K562 (cell line): ENCODE measurements around the gene BUB3. TPM values are rescaled to one million over a fixed set of nuclear protein-coding genes. Genes with fewer than 3 reads are reported as not detected.

Source experiments
- ATAC-seq: fragments of 200-7000 bp; cut with Tn5 transposase; 3 replicates; pipeline ENCODE4 v1.9.1; 2020; ENCODE audit warnings: moderate library complexity
- BruUV-seq: library from RNA; stranded (reverse); fragments of 400-500 nt; replicated peaks from 2 replicates; lab custom pipeline; 2021; lab: Mats Ljungman, UMichigan
- CTCF ChIA-PET: fragments of 300-600 bp; formaldehyde crosslinking; extraction: SDS; loops from one replicate; lab custom pipeline; 2021; ENCODE audit warnings: low intra/inter-chr PET ratio; lab: Yijun Ruan, JAX
- POLR2A ChIA-PET: fragments of 300-600, 350-650 bp; sonication (Branson Sonifier 250); formaldehyde crosslinking; extraction: SDS; loops from one replicate; lab custom pipeline; 2021; ENCODE audit warnings: antibody characterized with exemption, inconsistent platforms; lab: Yijun Ruan, JAX
- DNase-seq, 4 experiments: peaks; one replicate each; pipeline versions ENCODE4 v3.0.0 to v3.0.0-alpha.2; 2011 to 2018; ENCODE audit warnings: low spot score in 3 of 4, mixed read lengths in 3 of 4; ENCODE audit errors: extremely low read depth in 1 of 4
- FAIRE-seq: peaks from 2 replicates; lab custom pipeline; 2011; peaks lifted over from hg19 to GRCh38; lab: Jason Lieb, UNC
- H2AFZ ChIP-seq: 2 replicates; pipeline ENCODE4 v1.6.0; 2011; ENCODE audit warnings: low read depth, low read length, control low read depth, inconsistent platforms
- H3K27ac ChIP-seq: fragments of 200-600 bp; 3 replicates; pipeline ENCODE4 v1.8.0; 2011; ENCODE audit warnings: low read depth, mild to moderate bottlenecking, control low read depth, inconsistent platforms, low read length, moderate library complexity, mixed read lengths; ENCODE audit errors: extremely low read depth
- H3K27me3 ChIP-seq, 2 experiments: fragments of 300-600 bp in 1 of 2; 2 replicates in 1 of 2; 3 replicates in 1 of 2; pipeline versions ENCODE4 v1.6.0 to v1.8.0; 2011; ENCODE audit warnings: inconsistent platforms in 2 of 2, low read length in 2 of 2, mild to moderate bottlenecking in 1 of 2, mixed read lengths in 1 of 2, moderate library complexity in 1 of 2; ENCODE audit not compliant: control insufficient read depth in 2 of 2, insufficient read depth in 2 of 2
- H3K36me3 ChIP-seq: fragments of 300-600 bp; 3 replicates; pipeline ENCODE4 v1.8.0; 2011; ENCODE audit warnings: mild to moderate bottlenecking, low read length, inconsistent platforms; ENCODE audit not compliant: control insufficient read depth, insufficient read depth
- H3K4me1 ChIP-seq, 2 experiments: fragments of 200-600 bp in 1 of 2; replicated peaks in 1 of 2; 2 replicates in 1 of 2; 3 replicates in 1 of 2; pipeline versions ENCODE4 v1.5.1 to v1.8.0; 2011; ENCODE audit warnings: inconsistent platforms in 2 of 2, low read length in 2 of 2, mild to moderate bottlenecking in 1 of 2, mixed read lengths in 1 of 2, moderate library complexity in 1 of 2; ENCODE audit not compliant: control insufficient read depth in 2 of 2, insufficient read depth in 2 of 2
- H3K4me2 ChIP-seq: 2 replicates; pipeline ENCODE4 v1.6.1; 2011; ENCODE audit warnings: low read length, control low read depth, inconsistent platforms, mixed read lengths; ENCODE audit not compliant: insufficient read depth
- H3K4me3 ChIP-seq: fragments of 200-600 bp; sonication (generic), shearing (Covaris generic); 2 replicates; pipeline ENCODE4 v1.5.1; 2016; ENCODE audit warnings: control low read depth, inconsistent platforms
- H3K79me2 ChIP-seq: fragments of 200-600 bp; 3 replicates; pipeline ENCODE4 v1.8.0; 2011; ENCODE audit warnings: low read length, inconsistent platforms; ENCODE audit not compliant: control insufficient read depth, insufficient read depth
- H3K9ac ChIP-seq, 2 experiments: 2 replicates each; pipeline versions ENCODE4 v1.6.0 to v1.6.1; 2011; ENCODE audit warnings: low read depth in 2 of 2, low read length in 2 of 2, control low read depth in 1 of 2, inconsistent platforms in 1 of 2, mild to moderate bottlenecking in 1 of 2, mixed read lengths in 1 of 2; ENCODE audit not compliant: insufficient read depth in 1 of 2
- H3K9me1 ChIP-seq: one replicate; pipeline ENCODE4 v1.6.0; 2011; ENCODE audit warnings: inconsistent platforms, mild to moderate bottlenecking, low read length, moderate library complexity; ENCODE audit not compliant: control insufficient read depth, insufficient read depth
- H3K9me3 ChIP-seq: replicated peaks from 2 replicates; pipeline ENCODE4 v1.5.1; 2011; ENCODE audit warnings: low read depth, low read length, inconsistent platforms; ENCODE audit not compliant: control insufficient read depth, insufficient read depth
- H4K20me1 ChIP-seq: replicated peaks from 2 replicates; pipeline ENCODE4 v1.6.1; 2011; ENCODE audit warnings: low read length, inconsistent platforms, mixed read lengths; ENCODE audit not compliant: control insufficient read depth, insufficient read depth
- CTCF ChIP-seq, 3 experiments: IDR thresholded peaks in 2 of 3; conservative IDR thresholded peaks in 1 of 3; 2 replicates each; pipeline ENCODE4 v1.5.1; 2011 to 2012; ENCODE audit warnings: low read length in 3 of 3, mild to moderate bottlenecking in 3 of 3, control low read depth in 2 of 3, improper control_type of control experiment in 1 of 3, inconsistent platforms in 1 of 3, low read depth in 1 of 3, mixed read lengths in 1 of 3, moderate library complexity in 1 of 3; ENCODE audit not compliant: insufficient read depth in 2 of 3
- EGR1 ChIP-seq: fragments of 450-650 bp; conservative IDR thresholded peaks from 2 replicates; pipeline ENCODE4 v1.6.1; 2017; ENCODE audit warnings: mild to moderate bottlenecking
- HMG20A ChIP-seq: fragments of 450-650 bp; formaldehyde crosslinking; conservative IDR thresholded peaks from 2 replicates; pipeline ENCODE4 v1.4.0; 2020; ENCODE audit warnings: mild to moderate bottlenecking, mixed read lengths
- HNRNPL ChIP-seq: fragments of 200-400 bp; formaldehyde crosslinking; IDR thresholded peaks from 2 replicates; pipeline ENCODE4 v1.6.1; 2017; ENCODE audit warnings: low read depth, mild to moderate bottlenecking, low read length
- MLX ChIP-seq, 2 experiments: fragments of 450-650 bp in 1 of 2; sonication (generic) in 1 of 2; formaldehyde crosslinking; conservative IDR thresholded peaks; 2 replicates each; pipeline versions ENCODE4 v1.4.0 to v1.8.1; 2020 to 2022; ENCODE audit warnings: mild to moderate bottlenecking in 1 of 2, missing genetic modification reagents in 1 of 2
- NFATC3 ChIP-seq: fragments of 450-650 bp; IDR thresholded peaks from 2 replicates; pipeline ENCODE4 v1.6.1; 2017; ENCODE audit warnings: mild to moderate bottlenecking
- POLR2G ChIP-seq: fragments of 200-400 bp; formaldehyde crosslinking; IDR thresholded peaks from 2 replicates; pipeline ENCODE4 v1.6.1; 2017; ENCODE audit warnings: low read depth, mild to moderate bottlenecking, antibody characterized with exemption, low read length, moderate library complexity
- POLR3G ChIP-seq: IDR thresholded peaks from 2 replicates; pipeline ENCODE4 v1.6.1; 2011; ENCODE audit not compliant: insufficient read length, insufficient replicate concordance; ENCODE audit errors: extremely low read depth
- RAD21 ChIP-seq, 2 experiments: fragments of 250-450 bp in 1 of 2; fragments of 450-650 bp in 1 of 2; sonication (Bioruptor Pico) in 1 of 2; formaldehyde crosslinking in 1 of 2; IDR thresholded peaks in 1 of 2; conservative IDR thresholded peaks in 1 of 2; 2 replicates each; pipeline versions ENCODE4 v1.4.0 to v1.8.0; 2020 to 2022; ENCODE audit warnings: mild to moderate bottlenecking in 2 of 2, moderate library complexity in 1 of 2
- SFPQ ChIP-seq: fragments of 200-400 bp; formaldehyde crosslinking; IDR thresholded peaks from 2 replicates; pipeline ENCODE4 v1.6.1; 2017; ENCODE audit warnings: mild to moderate bottlenecking, low read depth, low read length, moderate library complexity
- SLC30A9 ChIP-seq: fragments of 250-450 bp; sonication (Bioruptor Pico); IDR thresholded peaks from 2 replicates; pipeline ENCODE4 v1.8.0; 2022; ENCODE audit warnings: mild to moderate bottlenecking, moderate library complexity
- TCF7 ChIP-seq: sonication (generic); IDR thresholded peaks from 2 replicates; pipeline ENCODE4 v1.6.1; 2016; ENCODE audit warnings: antibody characterized with exemption, borderline replicate concordance
- ZBTB7A ChIP-seq: IDR thresholded peaks from 2 replicates; pipeline ENCODE4 v1.6.1; 2011; ENCODE audit warnings: low read depth, mild to moderate bottlenecking, low read length, moderate library complexity, borderline replicate concordance; ENCODE audit not compliant: control insufficient read depth
- ZNF511 ChIP-seq: sonication (generic); formaldehyde crosslinking; IDR thresholded peaks from 2 replicates; pipeline ENCODE4 v1.8.0; 2022; ENCODE audit warnings: mild to moderate bottlenecking, missing genetic modification reagents
- WGBS: fragments of 100-300 bp; shearing (Covaris generic); methylation state at CpG from one replicate; pipeline ENCODE4 v1.1.6; 2016; ENCODE audit warnings: low coverage, mixed read lengths; ENCODE audit not compliant: insufficient coverage; ENCODE audit errors: missing lambda C conversion rate; 5-methylcytosine and 5-hydroxymethylcytosine counted together
- in situ Hi-C: fragments of 300-500 bp; cut with MboI; formaldehyde crosslinking; loops from 4 replicates; pipeline ENCODE4 v1.15.0; 2018; ENCODE audit warnings: inconsistent platforms, mixed read lengths
- intact Hi-C: fragments of 100-400 bp; cut with micrococcal nuclease; formaldehyde crosslinking; loops from 2 replicates; pipeline ENCODE4 v1.14.2; 2022
- polyA plus RNA-seq, 8 experiments: library from polyadenylated mRNA; depleted of rRNA in 4 of 8; stranded (reverse) in 5 of 8; unstranded in 3 of 8; fragments of >200 nt; fragmentation: Nextera tagmentation in 2 of 8; fragmentation: Illumina TruSeq in 1 of 8; extraction: Ambion mirVana in 2 of 8; extraction: Trizol in 1 of 8; gene quantifications; 2 replicates each; pipeline versions ENCODE4 v1.2.1 to v1.2.3, GENCODE V29; 2011 to 2014; ENCODE audit warnings: inconsistent platforms in 1 of 8, missing spikeins in 1 of 8
- total RNA-seq, 7 experiments: library from RNA; depleted of rRNA in 6 of 7; stranded (reverse); fragments of >200 nt in 6 of 7; fragmentation: Illumina TruSeq in 2 of 7; extraction: Trizol in 2 of 7; gene quantifications; 2 replicates each; pipeline versions ENCODE4 v1.2.1 to v1.2.3, GENCODE V29; 2011 to 2021; ENCODE audit warnings: low replicate concordance in 1 of 7

Gene BUB3
- total and polyA plus RNA-seq, 9 of the 15 experiments (the other 6 are each of a cell fraction or from before 2014, with no cell fraction given) = 167 to 761 (median 225) TPM

GRCh38 chr10:123144697-123145541, 9.3 kb upstream of the BUB3 start:
- FAIRE-seq (peak; percentile 69), DNase-seq (peak; percentile 30 to 59 (median 34)), ATAC-seq (peak; percentile 70)
- H3K9me1 ChIP-seq = no peaks in the 10 kb centered on the region
- peaks cover 15% of the 10 kb centered on the region for H3K79me2 ChIP-seq
- BruUV-seq = no TSS peak
- H3K27ac ChIP-seq = no peak overlapping the region; the same call in 2 of the 3 replicates
- ChIA-PET CTCF (no interaction called here), POLR2A (interaction anchor here (1.7 to 1.8 kb wide), 2 partner anchors 8 to 9 kb away, joined by 8 to 10 read pairs; partner anchors contain the start of gene BUB3)
- H3K4me1 ChIP-seq = peaks cover 11 to 20% of the 10 kb centered on the region in 2 experiments
- peak overlapping the region; percentile 70 for H2AFZ ChIP-seq
- in situ Hi-C loops = no loop called here
- no peak overlapping the region for H3K4me3 ChIP-seq
- H3K9me3 ChIP-seq = no peaks in the 10 kb centered on the region
- peak overlapping the region in 1 of 2 experiments; percentile 76; a peak in 1 of 4 replicates for H3K9ac ChIP-seq
- WGBS = 39% methylated on average over 26 of the region's 29 CpGs
- peaks cover 3% of the 10 kb centered on the region; the same call in 1 of the 2 replicates for H4K20me1 ChIP-seq
- H3K36me3 ChIP-seq = peaks cover 20% of the 10 kb centered on the region
- intact Hi-C loops = no loop called here
- peak overlapping the region; percentile 32; the same call in 1 of the 2 replicates for H3K4me2 ChIP-seq
- H3K27me3 ChIP-seq = no peaks in the 10 kb centered on the region
- TF ChIP-seq ZBTB7A (peak; percentile 16; the same call in 1 of the 2 replicates), CTCF (IDR thresholded peaks at IDR 0.05 in 2 of 3, conservative IDR thresholded peaks at IDR 0.05 in 1 of 3; ENCODE audit: insufficient read depth in 2 of 3, low read depth in 1 of 3, low read length in 3 of 3) (peak in 1 of 3 experiments; percentile 23; a peak in 1 of 6 replicates), HNRNPL (no peak), MLX (CRISPR knock-in tag; conservative IDR thresholded peaks at IDR 0.05) (no peak), POLR3G (no peak), TCF7 (no peak), SLC30A9 (CRISPR knock-in tag) (no peak), RAD21 (CRISPR knock-in tag; conservative IDR thresholded peaks at IDR 0.05 in 1 of 2, IDR thresholded peaks at IDR 0.05 in 1 of 2) (peak in 1 of 2 experiments; percentile 14; a peak in 1 of 4 replicates), EGR1 (0 out of 2 replicates have a peak, but pooled peaks have one; percentile 4), POLR2G (0 out of 2 replicates have a peak, but pooled peaks have one; percentile 11), ZNF511 (CRISPR knock-in tag) (no peak), SFPQ (no peak), NFATC3 (no peak), HMG20A (CRISPR knock-in tag) (no peak)
